DOHH2 (cell line): ENCODE measurements around the gene MSH5.
"Not testable (repeated sequence)": the region's sequence is repeated elsewhere in the genome, so short reads cannot be mapped to it uniquely, and the experiment has no call there.

Experiments
- H3F3A ChIP-seq: fragments of 200-600 bp; sonication (generic), shearing (Covaris generic); 2 replicates; pipeline ENCODE4 v1.6.0; 2016; ENCODE audit warnings: antibody characterized with exemption, mild to moderate bottlenecking; ENCODE audit not compliant: control insufficient read depth, insufficient read depth
- H3K27ac ChIP-seq: fragments of 200-600 bp; sonication (generic); 2 replicates; pipeline ENCODE4 v1.5.1; 2014; ENCODE audit warnings: low read depth, mild to moderate bottlenecking, low read length, moderate library complexity
- H3K27me3 ChIP-seq: fragments of 200-600 bp; sonication (generic); 2 replicates; pipeline ENCODE4 v1.6.1; 2014; ENCODE audit warnings: mild to moderate bottlenecking, low read length, mixed read lengths; ENCODE audit not compliant: control insufficient read depth
- H3K36me3 ChIP-seq: fragments of 200-600 bp; sonication (generic); 2 replicates; pipeline ENCODE4 v1.6.1; 2014; ENCODE audit warnings: mild to moderate bottlenecking, low read length, moderate library complexity, mixed read lengths; ENCODE audit not compliant: control insufficient read depth
- H3K4me1 ChIP-seq: fragments of 200-600 bp; sonication (generic); 2 replicates; pipeline ENCODE4 v1.6.1; 2014; ENCODE audit warnings: mild to moderate bottlenecking, low read length, mixed read lengths; ENCODE audit not compliant: control insufficient read depth
- H3K4me2 ChIP-seq: fragments of 200-600 bp; sonication (generic); 2 replicates; pipeline ENCODE4 v1.6.0; 2014; ENCODE audit warnings: mild to moderate bottlenecking, low read length, moderate library complexity
- H3K4me3 ChIP-seq: fragments of 200-600 bp; sonication (generic); 2 replicates; pipeline ENCODE4 v1.5.1; 2014; ENCODE audit warnings: mild to moderate bottlenecking, low read length, mixed read lengths
- H3K79me2 ChIP-seq: fragments of 200-600 bp; sonication (generic); 2 replicates; pipeline ENCODE4 v1.6.1; 2014; ENCODE audit warnings: mild to moderate bottlenecking, low read length, mixed read lengths; ENCODE audit not compliant: control insufficient read depth
- H3K9me2 ChIP-seq: fragments of 200-600 bp; sonication (generic); replicated peaks from 2 replicates; pipeline ENCODE4 v1.6.1; 2014; ENCODE audit warnings: mild to moderate bottlenecking, low read length, mixed read lengths; ENCODE audit not compliant: control insufficient read depth
- H3K9me3 ChIP-seq: fragments of 200-600 bp; sonication (generic); 2 replicates; pipeline ENCODE4 v1.6.1; 2014; ENCODE audit warnings: antibody characterized with exemption, low read length, mixed read lengths; ENCODE audit not compliant: control insufficient read depth, insufficient read depth
- H4K20me1 ChIP-seq: fragments of 200-600 bp; sonication (generic); 2 replicates; pipeline ENCODE4 v1.6.0; 2014; ENCODE audit warnings: low read depth, mild to moderate bottlenecking, antibody characterized with exemption, low read length, moderate library complexity; ENCODE audit not compliant: control insufficient read depth, insufficient read depth
- EZH2phosphoT487 ChIP-seq: fragments of 200-600 bp; sonication (generic); IDR thresholded peaks from 2 replicates; pipeline ENCODE4 v1.6.1; 2017; ENCODE audit warnings: borderline replicate concordance, mild to moderate bottlenecking, antibody characterized with exemption, low read length, moderate library complexity, mixed read lengths
- TF ChIP-seq, protein P1 (sequence below): fragments of 200-600 bp; sonication (generic); IDR thresholded peaks from one replicate; pipeline ENCODE4 v1.5.1; 2014; ENCODE audit warnings: antibody characterized with exemption, mild to moderate bottlenecking, low read depth, low read length; ENCODE audit not compliant: poor library complexity, severe bottlenecking

Gene MSH5

DNA sequence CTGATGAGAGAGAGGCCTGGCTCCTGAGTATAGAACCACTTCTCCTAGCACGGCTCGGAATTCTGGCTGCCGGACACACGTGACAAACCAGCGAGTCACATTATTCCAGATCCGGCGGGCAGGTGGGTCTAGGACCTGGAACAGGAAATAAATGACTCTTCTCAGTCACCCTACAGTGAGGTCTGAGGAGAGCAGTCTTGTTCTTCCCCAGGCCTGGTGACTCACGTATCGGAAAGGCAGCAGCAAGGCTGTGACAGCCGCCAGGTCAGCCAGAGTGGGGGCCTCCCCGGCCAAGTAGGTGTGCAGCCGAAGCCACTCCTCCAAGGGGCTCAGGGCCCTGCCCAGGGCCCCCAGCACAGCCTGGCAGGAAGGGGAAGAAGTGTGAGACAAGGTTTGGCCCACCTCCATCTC is 53.0 kb downstream of the MSH5 start:
- H3K4me1 ChIP-seq, result peaks cover 50% of the 10 kb centered on the region
- no peak for TF ChIP-seq EZH2phosphoT487
- TF ChIP-seq, protein P1, sequence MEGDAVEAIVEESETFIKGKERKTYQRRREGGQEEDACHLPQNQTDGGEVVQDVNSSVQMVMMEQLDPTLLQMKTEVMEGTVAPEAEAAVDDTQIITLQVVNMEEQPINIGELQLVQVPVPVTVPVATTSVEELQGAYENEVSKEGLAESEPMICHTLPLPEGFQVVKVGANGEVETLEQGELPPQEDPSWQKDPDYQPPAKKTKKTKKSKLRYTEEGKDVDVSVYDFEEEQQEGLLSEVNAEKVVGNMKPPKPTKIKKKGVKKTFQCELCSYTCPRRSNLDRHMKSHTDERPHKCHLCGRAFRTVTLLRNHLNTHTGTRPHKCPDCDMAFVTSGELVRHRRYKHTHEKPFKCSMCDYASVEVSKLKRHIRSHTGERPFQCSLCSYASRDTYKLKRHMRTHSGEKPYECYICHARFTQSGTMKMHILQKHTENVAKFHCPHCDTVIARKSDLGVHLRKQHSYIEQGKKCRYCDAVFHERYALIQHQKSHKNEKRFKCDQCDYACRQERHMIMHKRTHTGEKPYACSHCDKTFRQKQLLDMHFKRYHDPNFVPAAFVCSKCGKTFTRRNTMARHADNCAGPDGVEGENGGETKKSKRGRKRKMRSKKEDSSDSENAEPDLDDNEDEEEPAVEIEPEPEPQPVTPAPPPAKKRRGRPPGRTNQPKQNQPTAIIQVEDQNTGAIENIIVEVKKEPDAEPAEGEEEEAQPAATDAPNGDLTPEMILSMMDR, result no peak
- H3F3A ChIP-seq, result peaks cover 22% of the 10 kb centered on the region
- no peaks in the 10 kb centered on the region for H3K9me3 ChIP-seq
- no peak overlapping the region for H3K4me2 ChIP-seq
- peaks cover 42% of the 10 kb centered on the region for H3K79me2 ChIP-seq
- H3K27me3 ChIP-seq, result no peaks in the 10 kb centered on the region
- no peaks in the 10 kb centered on the region for H3K9me2 ChIP-seq
- peaks cover 61% of the 10 kb centered on the region for H3K36me3 ChIP-seq
- H3K27ac ChIP-seq, result no peak overlapping the region
- H4K20me1 ChIP-seq, result peaks cover 4% of the 10 kb centered on the region; the same call in 1 of the 2 replicates
- no peak overlapping the region for H3K4me3 ChIP-seq

DNA sequence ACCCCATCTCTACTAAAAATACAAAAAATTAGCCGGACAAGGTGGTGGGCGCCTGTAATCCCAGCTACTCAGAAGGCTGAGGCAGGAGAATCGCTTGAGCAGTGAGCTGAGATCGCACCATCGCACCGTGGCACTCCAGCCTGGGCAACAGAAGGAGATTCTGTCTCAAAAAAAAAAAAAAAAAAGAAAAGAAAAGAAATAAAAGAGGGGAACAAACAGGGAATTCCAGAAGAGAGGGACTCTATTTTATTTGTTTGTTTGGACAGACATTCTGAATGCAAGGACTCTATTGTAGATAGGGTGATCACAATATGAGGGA is 54.1 kb downstream of the MSH5 start:
- H3K9me2 ChIP-seq, H3K27me3 ChIP-seq, H3K9me3 ChIP-seq, H4K20me1 ChIP-seq: not testable (repeated sequence)
- Histone ChIP-seq H3K79me2 (peaks cover 42% of the 10 kb centered on the region), H3K4me2 (peak overlapping the region; percentile 89), H3F3A (peaks cover 22% of the 10 kb centered on the region), H3K4me1 (peaks cover 61% of the 10 kb centered on the region), H3K27ac (peak overlapping the region; percentile 60; the same call in 1 of the 2 replicates), H3K4me3 (peak overlapping the region; percentile 97), H3K36me3 (peaks cover 62% of the 10 kb centered on the region)

DNA sequence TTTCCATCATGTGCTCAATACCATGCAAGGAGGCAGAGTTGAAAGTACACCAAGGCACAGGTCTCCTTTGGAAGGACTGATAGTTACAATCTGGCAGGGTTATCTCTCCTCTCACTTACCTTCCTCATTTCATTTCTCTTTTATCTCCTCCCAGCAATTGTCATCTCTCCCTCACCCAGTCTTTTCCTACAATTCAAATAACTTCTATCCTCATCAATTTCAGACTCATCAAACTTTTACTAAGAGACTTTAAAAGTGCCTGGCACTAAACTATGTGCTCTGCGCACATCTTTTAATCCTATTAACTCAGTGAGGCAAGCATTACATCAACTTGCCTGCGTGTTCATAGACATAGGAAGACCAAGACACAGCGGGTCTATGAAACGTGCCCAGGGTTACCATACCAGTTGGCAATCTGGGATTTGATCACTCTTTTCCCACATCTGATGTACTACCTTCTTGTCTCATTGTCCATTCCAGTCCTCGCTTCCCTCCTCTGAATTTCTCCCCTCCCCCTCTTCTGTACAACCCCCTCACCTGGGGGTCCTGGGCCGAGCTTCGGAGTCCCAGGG is 54.6 kb downstream of the MSH5 start:
- Histone ChIP-seq H4K20me1 (no peaks in the 10 kb centered on the region), H3K9me2 (no peaks in the 10 kb centered on the region), H3K27ac (peak overlapping the region; percentile 60), H3F3A (peaks cover 21% of the 10 kb centered on the region), H3K79me2 (peaks cover 41% of the 10 kb centered on the region), H3K4me3 (peak overlapping the region; percentile 97), H3K4me2 (peak overlapping the region; percentile 89), H3K36me3 (peaks cover 61% of the 10 kb centered on the region), H3K9me3 (no peaks in the 10 kb centered on the region), H3K4me1 (peaks cover 59% of the 10 kb centered on the region), H3K27me3 (no peaks in the 10 kb centered on the region)
- no peak for TF ChIP-seq EZH2phosphoT487
- TF ChIP-seq, protein P1, result no peak

DNA sequence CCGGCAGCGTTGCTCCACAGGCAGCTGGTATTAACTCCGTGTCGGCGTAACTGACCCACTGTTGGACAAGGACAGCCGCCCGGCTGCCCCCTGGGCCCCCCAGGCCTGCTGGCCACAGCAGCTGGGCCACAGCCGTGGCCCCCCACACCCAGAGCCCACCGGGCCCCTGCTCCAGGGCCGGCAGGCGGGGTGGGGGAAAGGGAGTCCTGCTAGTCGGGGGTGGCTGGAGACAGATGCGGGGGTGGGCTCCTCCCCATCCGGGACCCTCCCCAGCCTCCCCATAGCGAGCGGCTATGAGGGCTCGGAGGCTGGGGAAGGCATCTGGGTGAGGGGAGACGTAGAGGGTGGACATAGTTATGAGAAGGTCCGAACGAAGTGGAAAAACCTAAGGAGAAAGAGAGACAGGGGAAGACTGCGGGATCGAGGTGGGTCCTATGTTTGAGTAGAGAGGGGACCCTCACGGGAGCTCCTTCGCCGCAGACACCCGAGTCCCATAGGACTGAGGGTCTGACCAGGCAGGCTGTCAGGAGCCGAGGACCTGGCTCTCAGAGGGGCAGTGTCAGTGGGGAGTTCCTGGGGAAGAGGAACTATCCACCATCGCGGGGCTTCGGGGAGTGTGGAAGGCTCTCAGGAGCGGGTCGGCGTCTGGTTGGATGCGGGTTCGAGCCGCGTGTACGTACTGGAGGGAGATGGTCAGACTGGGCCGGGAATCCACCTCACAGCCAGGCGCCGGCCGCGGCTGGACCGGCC is 55.2 kb downstream of the MSH5 start:
- H3K27me3 ChIP-seq, result no peaks in the 10 kb centered on the region
- peaks cover 53% of the 10 kb centered on the region for H3K4me1 ChIP-seq
- H3K79me2 ChIP-seq, result peaks cover 41% of the 10 kb centered on the region
- TF ChIP-seq, protein P1, result no peak
- TF ChIP-seq EZH2phosphoT487, result no peak
- no peaks in the 10 kb centered on the region for H3K9me2 ChIP-seq
- no peaks in the 10 kb centered on the region for H3K9me3 ChIP-seq
- peaks cover 21% of the 10 kb centered on the region for H3F3A ChIP-seq
- H3K27ac ChIP-seq, result peak overlapping the region; percentile 60
- peak overlapping the region; percentile 97 for H3K4me3 ChIP-seq
- peaks cover 60% of the 10 kb centered on the region for H3K36me3 ChIP-seq
- H3K4me2 ChIP-seq, result peak overlapping the region; percentile 89
- H4K20me1 ChIP-seq, result no peaks in the 10 kb centered on the region
